Ascending aorta (tissue), 2 donors: Measurements from ENCODE around the gene MROH2A. TPM values are rescaled to one million over a fixed set of nuclear protein-coding genes. Genes with fewer than 3 reads are reported as not detected.

Experiments
- DNase-seq, 2 donors: peaks; one replicate each; pipeline ENCODE4 v3.0.0-alpha.2; 2019; ENCODE audit warnings: low spot score in 2 of 2
- H3K27ac ChIP-seq, 2 donors: fragments of 200-600 bp; sonication (generic); one replicate each; pipeline ENCODE4 v1.5.1; 2016 to 2017; ENCODE audit warnings: mild to moderate bottlenecking in 1 of 2
- H3K27me3 ChIP-seq: fragments of 200-600 bp; sonication (generic); one replicate; pipeline ENCODE4 v1.5.1; 2017
- H3K36me3 ChIP-seq, 2 donors: fragments of 200-600 bp; sonication (generic); one replicate each; pipeline ENCODE4 v1.5.1; 2016
- H3K4me1 ChIP-seq, 2 donors: fragments of 200-600 bp; sonication (generic); one replicate each; pipeline ENCODE4 v1.5.1; 2016 to 2017; ENCODE audit warnings: mild to moderate bottlenecking in 1 of 2
- H3K4me3 ChIP-seq, 2 donors: fragments of 200-600 bp; sonication (generic); one replicate each; pipeline ENCODE4 v1.5.1; 2016 to 2017; ENCODE audit warnings: mild to moderate bottlenecking in 1 of 2
- H3K9me3 ChIP-seq, 2 donors: fragments of 200-600 bp; sonication (generic); one replicate each; pipeline ENCODE4 v1.5.1; 2016
- CTCF ChIP-seq, 3 experiments: fragments of 200-600 bp in 2 of 3; fragments of 450-650 bp in 1 of 3; sonication (generic) in 2 of 3; IDR thresholded peaks; one replicate each; pipeline ENCODE4 v1.5.1; 2016 to 2019; ENCODE audit warnings: antibody characterized with exemption in 3 of 3, mild to moderate bottlenecking in 1 of 3, moderate library complexity in 1 of 3
- intact Hi-C: fragments of 100-400 bp; cut with DNase I; formaldehyde crosslinking; loops from one replicate; pipeline ENCODE4 v1.15.1; 2023
- total RNA-seq: library from RNA; depleted of rRNA; stranded (reverse); fragments of >200 nt; gene quantifications from one replicate; pipeline ENCODE4 v1.1.0, GENCODE V29; 2016

MROH2A gene
- total RNA-seq, 1 donor from 2014 or later, result not detected

- no peak for TF ChIP-seq CTCF (IDR thresholded peaks at IDR 0.05)
- intact Hi-C loops, result no loop called here
- H3K27ac ChIP-seq, result peak within 1 kb of the TSS; percentile 29 to 45
Measured at GRCh38 chr2:233854241-233854981, 76.3 kb downstream of the MROH2A start, which contains the start of gene HJURP. HJURP (minus strand) TSS chr2:233854535; CDS start chr2:233854500, 35 bp downstream.

GRCh38 chr2:233855345-233855744, 77.2 kb downstream of the MROH2A start:
- Histone ChIP-seq H3K9me3 (no peaks in the 10 kb centered on the region), H3K36me3 (no peaks in the 10 kb centered on the region), H3K27ac (peak overlapping the region in 1 of 2 donors; percentile 29), H3K27me3 (no peaks in the 10 kb centered on the region), H3K4me3 (no peak overlapping the region), H3K4me1 (peaks cover 0 to 7% of the 10 kb centered on the region in 2 donors)
- no peak for DNase-seq
- no peak for TF ChIP-seq CTCF (IDR thresholded peaks at IDR 0.05)
- intact Hi-C loops, result no loop called here

More at GRCh38 chr2:233854241-233854981, 76.3 kb downstream of the MROH2A start, which contains the start of gene HJURP:
- Histone ChIP-seq H3K4me3 (peak within 1 kb of the TSS; percentile 62 to 72), H3K4me1 (peaks cover 0 to 7% of the 10 kb centered on the region in 2 donors), H3K9me3 (no peaks in the 10 kb centered on the region), H3K27me3 (no peaks in the 10 kb centered on the region), H3K36me3 (no peaks in the 10 kb centered on the region)
- DNase-seq, result peak; percentile 78 to 94

- DNase-seq, result no peak
- H3K4me3 ChIP-seq, result no peak overlapping the region
- intact Hi-C loops, result no loop called here
Measured at GRCh38 chr2:233856184-233856583, 78.1 kb downstream of the MROH2A start.

GRCh38 chr2:233857511-233858141, 79.5 kb downstream of the MROH2A start:
- H3K9me3 ChIP-seq, result no peaks in the 10 kb centered on the region
- DNase-seq, result no peak
- H3K4me1 ChIP-seq, result peaks cover 0 to 7% of the 10 kb centered on the region in 2 donors
- intact Hi-C loops, result no loop called here
- no peak overlapping the region for H3K27ac ChIP-seq
- no peak overlapping the region for H3K4me3 ChIP-seq
- H3K27me3 ChIP-seq, result no peaks in the 10 kb centered on the region
- peak in 1 of 3 experiments; percentile 36 for TF ChIP-seq CTCF (IDR thresholded peaks at IDR 0.05)
- H3K36me3 ChIP-seq, result no peaks in the 10 kb centered on the region

More at GRCh38 chr2:233856184-233856583, 78.1 kb downstream of the MROH2A start:
- H3K27me3 ChIP-seq, result no peaks in the 10 kb centered on the region
- H3K36me3 ChIP-seq, result no peaks in the 10 kb centered on the region
- TF ChIP-seq CTCF (IDR thresholded peaks at IDR 0.05), result no peak
- peaks cover 0 to 7% of the 10 kb centered on the region in 2 donors for H3K4me1 ChIP-seq
- no peaks in the 10 kb centered on the region for H3K9me3 ChIP-seq
- H3K27ac ChIP-seq, result no peak overlapping the region

- Histone ChIP-seq H3K9me3 (no peaks in the 10 kb centered on the region), H3K36me3 (no peaks in the 10 kb centered on the region), H3K4me1 (peaks cover 0 to 7% of the 10 kb centered on the region in 2 donors), H3K27ac (no peak overlapping the region), H3K27me3 (no peaks in the 10 kb centered on the region), H3K4me3 (no peak overlapping the region)
- intact Hi-C loops, result no loop called here
- no peak for TF ChIP-seq CTCF (IDR thresholded peaks at IDR 0.05)
- DNase-seq, result no peak
Measured at GRCh38 chr2:233858331-233858730, 80.2 kb downstream of the MROH2A start.
